ENCODE data around the gene CSGALNACT2.
"Not testable (repeated sequence)": the region's sequence is repeated elsewhere in the genome, so short reads cannot be mapped to it uniquely, and the experiment has no call there.

Gene CSGALNACT2, protein sequence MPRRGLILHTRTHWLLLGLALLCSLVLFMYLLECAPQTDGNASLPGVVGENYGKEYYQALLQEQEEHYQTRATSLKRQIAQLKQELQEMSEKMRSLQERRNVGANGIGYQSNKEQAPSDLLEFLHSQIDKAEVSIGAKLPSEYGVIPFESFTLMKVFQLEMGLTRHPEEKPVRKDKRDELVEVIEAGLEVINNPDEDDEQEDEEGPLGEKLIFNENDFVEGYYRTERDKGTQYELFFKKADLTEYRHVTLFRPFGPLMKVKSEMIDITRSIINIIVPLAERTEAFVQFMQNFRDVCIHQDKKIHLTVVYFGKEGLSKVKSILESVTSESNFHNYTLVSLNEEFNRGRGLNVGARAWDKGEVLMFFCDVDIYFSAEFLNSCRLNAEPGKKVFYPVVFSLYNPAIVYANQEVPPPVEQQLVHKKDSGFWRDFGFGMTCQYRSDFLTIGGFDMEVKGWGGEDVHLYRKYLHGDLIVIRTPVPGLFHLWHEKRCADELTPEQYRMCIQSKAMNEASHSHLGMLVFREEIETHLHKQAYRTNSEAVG

GRCh38 chr10:43138021-43138756 is at the start of gene CSGALNACT2:
TSS of gene CSGALNACT2 (plus strand) at chr10:43138445. CDS start at chr10:43155150, 16,705 bp downstream.
- peak; percentile 91 for DNase-seq (ENCODE audit: low read depth)

GRCh38 chr10:43089519-43089918 is 48.7 kb upstream of the CSGALNACT2 start:
- DNase-seq (ENCODE audit: low read depth) = no peak

DNA sequence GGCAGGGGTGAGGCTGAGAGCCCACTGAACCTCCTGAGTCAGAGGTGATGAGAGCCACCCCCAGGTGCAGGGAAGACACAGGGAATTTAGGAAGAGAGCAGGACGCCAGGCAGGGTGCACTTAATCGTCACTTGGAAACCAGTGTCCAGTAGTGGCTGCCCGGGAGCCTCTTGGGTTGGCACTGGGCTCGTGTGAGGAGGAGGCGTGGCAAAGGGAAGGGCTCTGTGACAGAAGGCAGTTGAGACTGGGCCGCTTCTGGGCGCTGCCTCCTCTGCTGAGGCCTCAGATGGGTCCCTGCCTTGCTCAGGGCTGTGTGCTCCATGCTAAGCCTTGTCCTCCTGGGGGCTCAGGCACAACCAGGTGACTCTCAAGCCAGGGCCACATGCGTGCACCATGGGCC is 48.1 kb upstream of the CSGALNACT2 start:
- no peak for DNase-seq (ENCODE audit: low read depth)

DNA sequence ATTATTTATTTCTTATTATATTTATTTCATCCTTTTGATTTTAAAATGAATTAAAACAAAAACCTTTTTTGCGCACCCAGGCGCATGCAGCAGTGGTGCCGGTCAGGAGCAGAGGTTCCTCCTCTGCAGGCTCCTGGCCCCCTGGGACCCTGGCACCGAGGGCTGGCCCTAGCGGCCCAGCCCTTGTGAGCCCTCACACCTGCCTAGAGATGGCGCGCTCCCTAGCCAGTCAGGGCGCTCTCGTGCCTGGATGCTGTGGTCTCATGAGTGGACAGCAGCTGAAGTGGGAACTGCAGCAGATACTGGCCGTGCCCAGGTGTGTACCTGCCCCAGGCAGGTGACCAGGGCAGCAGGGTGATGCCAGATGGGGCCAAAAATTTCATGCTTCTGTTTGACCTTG is 47.6 kb upstream of the CSGALNACT2 start:
- no peak for DNase-seq (ENCODE audit: low read depth)

DNA sequence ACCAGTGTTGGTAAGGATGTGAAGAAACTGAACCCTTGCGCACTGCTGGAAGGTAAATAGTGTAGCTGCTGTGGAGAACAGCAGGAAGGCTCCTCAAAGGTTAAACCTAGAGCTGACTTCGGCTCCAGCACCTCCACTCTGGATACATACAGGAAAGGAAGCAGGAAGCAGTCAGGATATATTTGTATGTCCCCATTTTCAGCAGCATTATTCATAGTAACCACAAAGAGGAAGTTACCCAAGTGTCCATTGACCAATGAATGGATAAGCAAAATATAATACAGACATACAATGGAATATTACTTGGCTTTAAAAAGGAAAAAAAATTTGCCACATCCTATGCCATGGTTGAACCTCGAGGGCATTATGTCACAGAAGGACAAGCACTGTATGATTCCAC is 46.4 kb upstream of the CSGALNACT2 start:
- DNase-seq (ENCODE audit: low read depth) = no peak

DNA sequence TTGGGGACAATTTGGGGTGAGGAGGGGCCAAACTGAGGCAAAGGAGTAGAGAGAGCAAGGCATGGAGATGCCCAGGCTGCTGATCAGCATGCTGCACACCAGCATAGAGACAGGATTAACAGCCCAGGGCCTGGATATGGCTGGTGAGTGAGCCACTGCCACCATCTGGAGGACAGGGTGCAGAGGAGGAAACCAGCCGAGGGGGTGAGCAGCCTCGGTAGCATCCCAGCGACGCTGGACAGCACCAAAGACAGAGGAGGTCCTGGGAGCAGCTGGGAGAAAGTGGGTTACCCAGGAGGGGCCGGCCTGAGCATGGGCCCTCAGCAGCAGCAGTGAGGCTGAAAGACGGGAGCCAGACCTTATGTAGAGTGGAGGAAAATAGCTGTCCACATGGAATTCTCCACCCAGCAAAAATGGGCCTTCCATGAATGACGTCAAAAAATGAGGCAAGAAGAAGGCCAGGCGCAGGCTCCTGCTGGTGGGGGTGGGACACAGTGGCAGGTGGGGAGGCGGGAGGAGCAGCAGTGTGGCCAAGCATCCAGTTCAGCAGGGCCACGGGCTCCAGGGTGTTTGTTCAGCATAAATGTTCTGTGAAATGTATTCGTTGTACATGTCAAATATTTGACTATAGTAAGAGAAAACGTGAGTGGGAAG is 44.7 kb upstream of the CSGALNACT2 start:
- DNase-seq (ENCODE audit: low read depth) = no peak

DNA sequence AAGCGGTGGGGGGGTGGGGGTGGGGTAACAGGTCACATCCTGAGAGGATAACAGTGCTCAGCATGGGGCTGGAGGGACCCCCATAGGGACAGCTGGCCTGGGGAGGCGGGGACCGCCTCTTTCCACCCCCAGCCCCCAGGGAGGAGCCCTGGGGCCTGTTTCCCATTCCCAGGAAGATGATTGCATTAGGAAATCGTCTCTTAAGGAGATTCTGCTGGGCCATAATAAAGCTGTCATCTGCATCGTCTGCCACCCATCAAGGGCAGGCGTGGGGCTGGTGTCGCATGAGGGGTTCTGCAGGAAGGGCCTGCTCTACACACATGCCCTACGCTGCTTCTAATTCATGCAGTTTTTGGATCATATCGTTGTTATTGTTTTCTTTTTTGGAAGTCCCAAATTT is 44.2 kb upstream of the CSGALNACT2 start:
- no peak for DNase-seq (ENCODE audit: low read depth)

GRCh38 chr10:43099339-43099738 is 38.9 kb upstream of the CSGALNACT2 start:
- DNase-seq (ENCODE audit: low read depth) = not testable (repeated sequence)

DNA sequence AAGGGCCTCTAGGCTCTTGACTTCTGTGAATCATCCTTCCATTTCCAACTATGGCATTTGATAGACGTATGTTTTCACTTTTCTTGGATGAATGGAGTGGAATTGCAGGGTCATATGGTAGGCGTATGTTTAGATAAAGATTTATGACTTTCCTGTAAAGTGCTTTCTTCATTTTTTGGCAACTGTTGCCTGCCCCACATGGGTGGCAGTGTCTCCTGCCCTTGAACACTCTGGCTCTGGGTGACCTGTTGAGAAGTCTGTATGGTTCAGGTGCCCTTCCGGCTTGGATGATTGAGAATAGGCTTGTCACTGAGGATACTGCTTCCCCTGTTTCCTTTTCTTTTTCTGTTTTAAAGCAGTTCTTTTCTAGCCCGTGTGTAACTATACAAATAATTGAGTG is 38.3 kb upstream of the CSGALNACT2 start:
- DNase-seq (ENCODE audit: low read depth) = no peak

- DNase-seq (ENCODE audit: low read depth) = no peak
Measured at GRCh38 chr10:43100366-43100765, 37.9 kb upstream of the CSGALNACT2 start.

DNA sequence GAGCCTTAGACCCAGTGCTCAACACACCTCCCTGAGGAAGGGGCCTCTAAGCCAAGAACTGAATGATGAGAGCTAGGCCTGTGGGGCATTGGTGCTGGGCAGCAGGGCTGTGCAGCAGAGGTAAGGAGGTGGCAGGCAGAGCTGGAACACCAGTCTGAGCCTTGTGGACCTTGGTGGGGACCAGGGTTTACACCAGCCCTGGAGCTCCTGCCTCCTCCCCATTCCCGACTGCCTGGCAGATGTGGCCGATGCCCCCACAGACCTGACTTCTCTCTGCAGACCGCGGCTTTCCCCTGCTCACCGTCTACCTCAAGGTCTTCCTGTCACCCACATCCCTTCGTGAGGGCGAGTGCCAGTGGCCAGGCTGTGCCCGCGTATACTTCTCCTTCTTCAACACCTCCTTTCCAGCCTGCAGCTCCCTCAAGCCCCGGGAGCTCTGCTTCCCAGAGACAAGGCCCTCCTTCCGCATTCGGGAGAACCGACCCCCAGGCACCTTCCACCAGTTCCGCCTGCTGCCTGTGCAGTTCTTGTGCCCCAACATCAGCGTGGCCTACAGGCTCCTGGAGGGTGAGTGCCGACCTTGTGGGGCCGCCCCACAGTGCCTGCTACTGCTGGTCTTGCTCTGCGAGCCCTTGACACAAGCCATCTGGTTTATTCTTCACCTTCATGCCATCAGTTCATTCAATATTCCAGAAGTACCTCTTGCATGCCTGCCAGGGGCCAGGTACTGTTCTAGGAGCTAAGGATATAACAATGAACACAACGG is 36.0 kb upstream of the CSGALNACT2 start:
- DNase-seq (ENCODE audit: low read depth) = no peak

- peak; percentile 84 for DNase-seq (ENCODE audit: low read depth)
Measured at GRCh38 chr10:43105102-43105955, 32.9 kb upstream of the CSGALNACT2 start.

DNA sequence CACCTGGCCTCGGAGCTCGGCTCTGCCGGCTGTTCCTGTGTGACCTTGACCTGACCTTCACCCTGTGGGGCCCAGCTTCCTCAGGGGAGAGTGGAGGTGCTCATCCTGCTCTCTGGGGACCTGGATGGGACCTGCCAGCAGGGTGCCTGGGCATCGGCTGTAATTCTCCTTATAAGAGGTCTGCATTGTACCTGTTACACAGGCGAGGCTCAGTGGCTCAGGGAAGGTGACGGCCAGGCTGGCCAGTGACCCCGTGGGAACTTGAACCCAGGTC is 32.4 kb upstream of the CSGALNACT2 start:
- no peak for DNase-seq (ENCODE audit: low read depth)

- no peak for DNase-seq (ENCODE audit: low read depth)
Measured at GRCh38 chr10:43106256-43107091, 31.8 kb upstream of the CSGALNACT2 start.

DNA sequence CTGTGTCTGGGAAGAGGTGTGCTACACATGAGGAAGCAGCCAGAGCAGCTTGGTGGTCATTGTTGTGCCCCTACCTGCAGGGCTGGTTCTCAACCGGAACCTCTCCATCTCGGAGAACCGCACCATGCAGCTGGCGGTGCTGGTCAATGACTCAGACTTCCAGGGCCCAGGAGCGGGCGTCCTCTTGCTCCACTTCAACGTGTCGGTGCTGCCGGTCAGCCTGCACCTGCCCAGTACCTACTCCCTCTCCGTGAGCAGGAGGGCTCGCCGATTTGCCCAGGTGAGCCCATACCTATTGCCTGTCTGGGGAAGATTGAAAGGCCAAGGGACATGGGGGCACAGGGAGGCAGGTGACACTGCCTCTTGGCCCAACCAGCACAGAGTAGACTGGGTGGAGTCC is 29.3 kb upstream of the CSGALNACT2 start:
- no peak for DNase-seq (ENCODE audit: low read depth)

DNA sequence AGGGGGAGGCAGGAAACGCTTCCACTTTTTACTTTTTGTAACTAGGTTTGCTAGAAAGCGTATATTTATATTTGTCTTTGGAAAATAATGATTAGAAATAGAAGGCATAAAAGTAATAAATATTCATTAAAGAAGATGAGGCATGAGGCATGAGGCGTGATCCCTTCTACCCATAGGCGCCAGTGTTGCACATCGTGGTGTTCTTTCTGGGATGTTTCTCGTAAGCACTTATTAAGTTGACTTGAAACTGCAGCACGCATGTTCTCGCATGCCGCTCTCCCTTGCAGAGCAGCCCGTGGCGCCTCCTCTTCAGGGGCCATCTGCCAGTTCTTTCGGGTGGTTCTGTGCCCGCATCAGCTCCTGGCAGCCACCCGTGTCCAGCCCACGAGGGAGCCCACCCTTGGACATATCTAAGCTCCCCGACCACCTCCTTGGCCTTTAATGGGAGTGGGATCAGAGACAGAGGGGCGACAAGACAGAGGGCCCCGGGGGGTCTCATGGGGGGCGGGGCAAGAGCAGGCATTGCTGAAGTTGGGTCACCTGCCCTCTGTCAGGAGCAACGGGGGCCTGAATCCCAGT is 28.5 kb upstream of the CSGALNACT2 start:
- no peak for DNase-seq (ENCODE audit: low read depth)

DNA sequence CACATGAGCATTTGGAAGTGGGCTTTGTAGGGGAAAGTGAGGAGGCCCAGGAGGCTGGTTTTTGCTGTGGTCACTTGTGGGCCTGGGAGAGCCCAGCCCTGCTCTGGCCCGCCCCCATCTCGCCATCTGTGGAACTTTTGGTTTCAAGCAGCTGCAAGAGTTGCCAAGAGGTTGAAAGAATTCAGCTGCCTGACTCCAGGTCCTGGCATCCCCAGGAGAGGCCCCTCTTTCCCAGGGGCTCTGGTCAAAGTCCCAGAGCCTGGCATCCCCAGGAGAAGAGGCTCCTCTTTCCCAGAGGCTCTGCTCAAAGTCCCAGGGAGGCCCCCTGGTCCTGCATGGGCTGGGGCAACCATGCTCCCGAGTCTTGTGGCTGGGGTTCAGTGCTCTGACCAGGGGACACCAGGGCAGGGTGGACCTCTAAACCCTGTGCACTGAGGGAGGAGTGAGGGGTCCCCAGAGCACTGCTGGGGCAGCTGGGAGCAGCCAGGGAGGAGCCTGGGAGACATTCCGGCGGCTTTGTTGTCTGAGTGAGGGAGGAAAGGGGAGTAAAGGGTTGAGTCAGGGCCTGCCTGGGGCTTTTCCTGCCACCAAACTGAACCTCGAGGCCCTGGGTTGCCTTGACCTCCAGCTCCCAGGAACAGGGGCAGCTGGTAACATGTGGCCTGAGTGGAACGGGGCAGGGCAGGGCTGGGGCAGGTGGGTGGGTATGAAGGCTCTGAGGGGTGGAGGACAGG is 27.7 kb upstream of the CSGALNACT2 start:
- no peak for DNase-seq (ENCODE audit: low read depth)

GRCh38 chr10:43111101-43111500 is 27.1 kb upstream of the CSGALNACT2 start:
- DNase-seq (ENCODE audit: low read depth) = no peak

Data from activated T-cell treated with anti-CD3 and anti-CD28 coated beads for 48 hours (primary cell).